ENCODE measurements around the gene OR2B6. TPM values are rescaled to one million over a fixed set of nuclear protein-coding genes. Genes with fewer than 3 reads are reported as not detected.
"Not testable (repeated sequence)": the region's sequence is repeated elsewhere in the genome, so short reads cannot be mapped to it uniquely, and the experiment has no call there.

The OR2B6 gene
- total RNA-seq, 1 donor from 2014 or later, result not detected

GRCh38 chr6:27931209-27931608 lies 25.8 kb upstream of the OR2B6 start:
- DNase-seq (ENCODE audit: low read depth), result no peak
- H3K27me3 ChIP-seq (ENCODE audit: control insufficient read depth, insufficient read depth, low read length), result no peaks in the 10 kb centered on the region
- no peaks in the 10 kb centered on the region for H3K36me3 ChIP-seq (ENCODE audit: control insufficient read depth, insufficient read depth, low read length)
- no peak overlapping the region for H3K4me3 ChIP-seq (ENCODE audit: low read depth, low read length)
- TF ChIP-seq, protein P1, sequence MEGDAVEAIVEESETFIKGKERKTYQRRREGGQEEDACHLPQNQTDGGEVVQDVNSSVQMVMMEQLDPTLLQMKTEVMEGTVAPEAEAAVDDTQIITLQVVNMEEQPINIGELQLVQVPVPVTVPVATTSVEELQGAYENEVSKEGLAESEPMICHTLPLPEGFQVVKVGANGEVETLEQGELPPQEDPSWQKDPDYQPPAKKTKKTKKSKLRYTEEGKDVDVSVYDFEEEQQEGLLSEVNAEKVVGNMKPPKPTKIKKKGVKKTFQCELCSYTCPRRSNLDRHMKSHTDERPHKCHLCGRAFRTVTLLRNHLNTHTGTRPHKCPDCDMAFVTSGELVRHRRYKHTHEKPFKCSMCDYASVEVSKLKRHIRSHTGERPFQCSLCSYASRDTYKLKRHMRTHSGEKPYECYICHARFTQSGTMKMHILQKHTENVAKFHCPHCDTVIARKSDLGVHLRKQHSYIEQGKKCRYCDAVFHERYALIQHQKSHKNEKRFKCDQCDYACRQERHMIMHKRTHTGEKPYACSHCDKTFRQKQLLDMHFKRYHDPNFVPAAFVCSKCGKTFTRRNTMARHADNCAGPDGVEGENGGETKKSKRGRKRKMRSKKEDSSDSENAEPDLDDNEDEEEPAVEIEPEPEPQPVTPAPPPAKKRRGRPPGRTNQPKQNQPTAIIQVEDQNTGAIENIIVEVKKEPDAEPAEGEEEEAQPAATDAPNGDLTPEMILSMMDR (IDR thresholded peaks at IDR 0.05; ENCODE audit: insufficient read depth, low read length, poor library complexity, severe bottlenecking), result no peak

DNA sequence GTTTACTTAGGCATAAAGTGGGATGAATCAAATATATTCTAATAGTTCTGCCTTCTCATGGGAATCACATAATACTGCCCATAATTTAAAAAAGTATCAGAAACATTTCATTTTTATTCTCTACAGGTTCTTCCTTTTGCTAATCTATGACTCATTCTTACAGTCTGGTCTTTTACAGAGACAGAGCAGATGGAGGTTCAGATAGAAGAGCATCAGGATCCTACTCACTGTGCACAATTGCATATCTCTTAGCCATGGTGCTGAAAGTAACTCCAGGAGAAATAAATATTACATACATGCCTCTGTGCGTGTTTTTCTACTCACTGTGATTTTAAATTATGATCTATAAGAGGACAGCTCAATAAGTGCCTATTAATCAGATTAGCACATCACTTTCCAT lies 16.3 kb upstream of the OR2B6 start:
- no peak for DNase-seq (ENCODE audit: low read depth)

DNA sequence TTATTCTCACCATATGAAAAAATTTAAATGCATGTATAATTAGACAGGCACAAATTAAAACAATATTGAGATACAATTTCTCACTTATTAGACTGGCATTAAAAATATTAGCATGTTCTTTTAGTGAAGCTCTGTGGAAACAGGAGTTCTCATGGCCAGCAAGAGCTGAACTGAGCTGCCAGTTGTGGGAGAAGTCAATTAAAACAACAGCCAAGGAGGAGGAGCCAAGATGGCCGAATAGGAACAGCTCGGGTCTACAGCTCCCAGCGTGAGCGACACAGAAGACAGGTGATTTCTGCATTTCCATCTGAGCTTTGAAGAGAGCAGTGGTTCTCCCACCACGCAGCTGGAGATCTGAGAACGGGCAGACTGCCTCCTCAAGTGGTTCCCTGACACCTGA lies 14.0 kb upstream of the OR2B6 start:
- not testable (repeated sequence) for DNase-seq (ENCODE audit: low read depth); H3K27me3 ChIP-seq (ENCODE audit: control insufficient read depth, insufficient read depth, low read length)

More for the DNA sequence above, 16.3 kb upstream of the OR2B6 start:
- TF ChIP-seq, protein P1 (IDR thresholded peaks at IDR 0.05; ENCODE audit: insufficient read depth, low read length, poor library complexity, severe bottlenecking), result no peak
- Histone ChIP-seq H3K27me3 (ENCODE audit: control insufficient read depth, insufficient read depth, low read length) (no peaks in the 10 kb centered on the region), H3K4me3 (ENCODE audit: low read depth, low read length) (no peak overlapping the region), H3K36me3 (ENCODE audit: control insufficient read depth, insufficient read depth, low read length) (no peaks in the 10 kb centered on the region)

DNA sequence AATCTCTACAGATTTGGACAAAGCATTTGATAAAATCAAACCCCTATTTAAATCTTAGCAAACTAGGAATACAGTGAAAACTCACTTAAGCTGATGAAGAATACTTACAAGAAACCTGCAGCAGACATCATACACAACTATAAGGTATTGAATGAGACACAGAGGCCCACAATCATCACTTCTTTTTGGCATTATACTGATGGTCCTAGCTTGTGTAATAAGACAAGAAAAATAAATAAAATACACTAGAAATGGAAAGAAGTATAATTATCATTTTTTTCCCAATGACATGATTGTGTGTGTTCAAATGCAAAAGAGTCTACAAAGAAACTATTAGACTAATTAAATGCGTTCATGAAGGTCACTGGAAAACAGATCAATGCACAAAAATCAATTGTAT lies 8.8 kb upstream of the OR2B6 start:
- H3K4me3 ChIP-seq (ENCODE audit: low read depth, low read length), result no peak overlapping the region
- TF ChIP-seq, protein P1 (IDR thresholded peaks at IDR 0.05; ENCODE audit: insufficient read depth, low read length, poor library complexity, severe bottlenecking), result no peak
- no peaks in the 10 kb centered on the region for H3K36me3 ChIP-seq (ENCODE audit: control insufficient read depth, insufficient read depth, low read length)
- DNase-seq (ENCODE audit: low read depth), result no peak
- H3K27me3 ChIP-seq (ENCODE audit: control insufficient read depth, insufficient read depth, low read length), result no peaks in the 10 kb centered on the region

More for the DNA sequence above, 14.0 kb upstream of the OR2B6 start:
- H3K36me3 ChIP-seq (ENCODE audit: control insufficient read depth, insufficient read depth, low read length); H3K4me3 ChIP-seq (ENCODE audit: low read depth, low read length): not testable (repeated sequence)

- DNase-seq (ENCODE audit: low read depth), result no peak
- no peaks in the 10 kb centered on the region for H3K36me3 ChIP-seq (ENCODE audit: control insufficient read depth, insufficient read depth, low read length)
- TF ChIP-seq, protein P1 (IDR thresholded peaks at IDR 0.05; ENCODE audit: insufficient read depth, low read length, poor library complexity, severe bottlenecking), result no peak
- H3K27me3 ChIP-seq (ENCODE audit: control insufficient read depth, insufficient read depth, low read length), result no peaks in the 10 kb centered on the region
- no peak overlapping the region for H3K4me3 ChIP-seq (ENCODE audit: low read depth, low read length)
Measured at GRCh38 chr6:27951040-27951439, 6.0 kb upstream of the OR2B6 start.

DNA sequence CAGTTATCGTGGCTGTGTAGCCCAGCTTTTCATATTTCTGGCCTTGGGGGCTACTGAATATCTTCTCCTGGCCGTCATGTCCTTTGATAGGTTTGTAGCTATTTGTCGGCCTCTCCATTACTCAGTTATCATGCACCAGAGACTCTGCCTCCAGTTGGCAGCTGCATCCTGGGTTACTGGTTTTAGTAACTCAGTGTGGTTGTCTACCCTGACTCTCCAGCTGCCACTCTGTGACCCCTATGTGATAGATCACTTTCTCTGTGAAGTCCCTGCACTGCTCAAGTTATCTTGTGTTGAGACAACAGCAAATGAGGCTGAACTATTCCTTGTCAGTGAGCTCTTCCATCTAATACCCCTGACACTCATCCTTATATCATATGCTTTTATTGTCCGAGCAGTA lies 475 bp downstream of the OR2B6 start:
- Histone ChIP-seq H3K4me3 (ENCODE audit: low read depth, low read length) (no peak overlapping the region), H3K36me3 (ENCODE audit: control insufficient read depth, insufficient read depth, low read length) (no peaks in the 10 kb centered on the region), H3K27me3 (ENCODE audit: control insufficient read depth, insufficient read depth, low read length) (no peaks in the 10 kb centered on the region)
- TF ChIP-seq, protein P1 (IDR thresholded peaks at IDR 0.05; ENCODE audit: insufficient read depth, low read length, poor library complexity, severe bottlenecking), result no peak
- DNase-seq (ENCODE audit: low read depth), result no peak

Data from kidney epithelial cell (primary cell).